ENCODE measurements around the gene TXNL4B.
"Not testable (repeated sequence)": the region's sequence is repeated elsewhere in the genome, so short reads cannot be mapped to it uniquely, and the experiment has no call there.

Gene TXNL4B

GRCh38 chr16:72112452-72112792, 19.0 kb upstream of the TXNL4B start:
- no peak for DNase-seq (ENCODE audit: low read depth in 2 of 2, low spot score in 1 of 2)

GRCh38 chr16:72111657-72112451, 18.4 kb upstream of the TXNL4B start:
- no peak for DNase-seq (ENCODE audit: low read depth in 2 of 2, low spot score in 1 of 2)

DNA sequence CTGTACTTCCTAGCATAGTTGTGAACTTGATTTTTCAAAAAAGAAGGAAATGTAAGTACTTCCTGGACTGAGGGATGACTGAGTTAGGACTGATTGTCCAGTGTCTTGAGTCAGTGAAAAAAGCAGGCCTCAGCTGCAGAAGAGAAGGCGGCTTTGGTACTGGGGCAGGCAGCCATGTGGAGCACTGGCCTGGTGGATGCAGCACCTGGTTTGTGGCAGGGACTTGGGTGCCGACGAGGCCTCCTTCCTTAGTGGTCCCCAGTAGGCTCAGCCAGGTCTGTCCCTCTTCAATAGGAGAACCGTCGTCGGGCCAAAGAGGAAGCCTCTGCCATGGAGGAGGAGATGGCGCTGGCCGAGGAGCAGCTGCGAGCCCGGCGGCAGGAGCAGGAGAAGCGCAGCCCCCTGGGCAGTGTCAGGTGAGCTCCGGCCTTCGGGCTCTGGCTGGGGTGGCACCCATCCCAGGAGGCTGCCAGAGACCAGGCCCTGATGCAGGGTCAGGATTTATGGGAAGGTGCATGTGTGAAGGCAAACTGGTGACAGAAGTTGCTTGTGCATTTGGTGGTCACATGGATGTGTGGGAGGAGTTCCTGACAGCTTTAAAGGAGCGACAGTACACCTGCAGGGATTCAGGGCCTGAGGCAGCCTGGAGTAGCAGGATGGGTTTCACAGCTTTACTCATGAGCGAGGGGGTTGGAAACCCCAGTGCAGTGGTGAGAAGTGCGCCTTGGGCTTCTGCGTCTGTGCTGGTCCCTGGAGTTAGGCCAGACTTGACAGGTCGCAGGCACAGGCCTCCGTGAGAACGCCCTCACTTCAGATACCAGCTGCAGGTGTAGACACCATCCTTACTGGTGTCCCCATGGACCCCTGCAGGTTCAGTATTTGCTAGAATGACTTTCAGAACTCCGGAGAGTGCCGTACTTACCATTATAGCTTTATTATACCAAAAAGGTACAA, 17.5 kb upstream of the TXNL4B start:
- no peak for DNase-seq (ENCODE audit: low read depth in 2 of 2, low spot score in 1 of 2)

- DNase-seq (ENCODE audit: low read depth in 2 of 2, low spot score in 1 of 2) = no peak
Measured at GRCh38 chr16:72109966-72110530, 16.6 kb upstream of the TXNL4B start.

DNA sequence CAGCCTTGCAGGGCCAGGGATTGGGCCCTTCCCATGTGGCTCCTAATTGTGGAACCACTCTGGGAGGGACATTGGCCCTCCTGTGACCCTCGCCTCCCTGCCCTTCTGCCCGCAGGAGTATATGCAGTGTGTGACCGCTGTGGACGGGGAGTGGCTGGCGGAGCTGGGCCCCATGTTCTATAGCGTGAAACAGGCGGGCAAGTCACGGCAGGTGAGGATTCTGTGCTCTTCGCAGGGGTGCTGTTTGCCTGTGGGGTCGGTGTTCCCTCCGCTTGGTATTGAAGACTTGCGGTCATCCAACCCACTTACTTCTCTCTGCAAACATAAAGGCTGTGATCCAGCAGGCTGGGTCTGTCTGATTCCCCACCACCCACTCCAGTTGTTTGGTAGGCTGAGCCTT, 15.9 kb upstream of the TXNL4B start:
- no peak for DNase-seq (ENCODE audit: low read depth in 2 of 2, low spot score in 1 of 2)

- DNase-seq (ENCODE audit: low read depth in 2 of 2, low spot score in 1 of 2) = no peak
Measured at GRCh38 chr16:72108353-72109102, 15.1 kb upstream of the TXNL4B start.

DNA sequence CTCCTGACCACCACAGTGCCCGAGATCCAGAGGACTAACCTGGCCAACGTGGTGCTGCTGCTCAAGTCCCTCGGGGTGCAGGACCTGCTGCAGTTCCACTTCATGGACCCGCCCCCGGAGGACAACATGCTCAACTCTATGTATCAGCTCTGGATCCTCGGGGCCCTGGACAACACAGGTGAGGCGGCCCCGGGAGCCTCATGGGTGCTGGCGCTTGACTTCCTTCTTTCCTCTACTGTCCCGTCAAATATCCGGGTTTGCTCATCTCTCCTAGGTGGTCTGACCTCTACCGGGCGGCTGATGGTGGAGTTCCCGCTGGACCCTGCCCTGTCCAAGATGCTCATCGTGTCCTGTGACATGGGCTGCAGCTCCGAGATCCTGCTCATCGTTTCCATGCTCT, 14.0 kb upstream of the TXNL4B start:
- DNase-seq (ENCODE audit: low read depth in 2 of 2, low spot score in 1 of 2) = no peak

GRCh38 chr16:72105978-72106377, 12.6 kb upstream of the TXNL4B start:
- DNase-seq (ENCODE audit: low read depth in 2 of 2, low spot score in 1 of 2) = no peak

- no peak for DNase-seq (ENCODE audit: low read depth in 2 of 2, low spot score in 1 of 2)
Measured at GRCh38 chr16:72104905-72105304, 11.5 kb upstream of the TXNL4B start.

DNA sequence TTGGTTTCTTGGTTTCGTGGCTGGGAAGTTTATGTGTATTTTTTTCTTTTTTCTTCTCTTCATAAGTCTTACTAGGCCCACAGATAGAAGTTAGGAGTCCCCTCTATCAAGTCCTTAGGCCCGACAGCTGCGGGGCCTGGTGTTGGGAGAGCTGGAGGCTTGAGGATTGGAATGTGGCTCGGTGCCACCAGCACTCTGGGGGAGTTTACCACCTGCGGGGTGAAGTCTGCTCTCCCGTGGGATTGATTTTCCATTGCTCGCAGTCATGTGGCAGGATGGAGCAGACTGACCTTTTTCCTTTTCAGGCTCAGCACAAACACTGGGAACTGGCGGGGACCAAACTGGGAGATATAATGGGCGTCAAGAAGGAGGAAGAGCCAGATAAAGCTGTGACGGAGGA, 7.8 kb upstream of the TXNL4B start:
- DNase-seq (ENCODE audit: low read depth in 2 of 2, low spot score in 1 of 2) = no peak

- no peak for DNase-seq (ENCODE audit: low read depth in 2 of 2, low spot score in 1 of 2)
Measured at GRCh38 chr16:72099377-72099818, 6.0 kb upstream of the TXNL4B start.

DNA sequence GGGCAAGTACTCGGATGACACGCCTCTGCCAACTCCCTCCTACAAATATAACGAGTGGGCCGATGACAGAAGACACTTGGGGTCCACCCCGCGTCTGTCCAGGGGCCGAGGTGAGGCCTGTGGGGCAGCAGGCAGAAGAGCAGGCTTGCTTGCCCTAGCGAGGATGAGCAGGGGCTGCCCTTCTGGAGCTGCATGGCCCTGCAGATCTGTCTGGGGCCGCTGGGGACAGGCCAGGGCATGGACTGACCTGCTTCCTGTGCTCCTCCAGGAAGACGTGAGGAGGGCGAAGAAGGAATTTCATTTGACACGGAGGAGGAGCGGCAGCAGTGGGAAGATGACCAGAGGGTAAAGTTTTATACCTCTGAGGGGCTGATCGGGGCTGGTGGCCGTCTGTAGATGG, 5.5 kb upstream of the TXNL4B start:
- DNase-seq (ENCODE audit: low read depth in 2 of 2, low spot score in 1 of 2) = no peak

DNA sequence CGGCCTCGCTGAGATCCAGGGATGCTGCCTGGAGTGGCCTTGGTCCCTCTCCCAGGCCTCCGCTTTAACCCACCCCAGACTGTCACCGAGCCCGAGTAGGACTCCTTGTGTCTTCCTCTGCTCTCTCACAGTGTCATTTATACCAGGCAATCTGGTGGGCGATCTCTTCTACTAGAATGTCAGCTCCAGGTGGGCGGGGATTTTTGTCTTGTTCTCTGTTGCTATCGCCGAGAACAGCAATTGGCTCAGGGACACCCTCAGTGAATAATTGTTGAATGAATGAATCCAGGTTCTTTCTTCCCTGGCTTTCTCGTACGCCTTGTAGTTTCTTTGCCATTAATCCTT, 818 bp upstream of the TXNL4B start:
- no peak for DNase-seq (ENCODE audit: low read depth in 2 of 2, low spot score in 1 of 2)

GRCh38 chr16:72092832-72093447, 480 bp downstream of the TXNL4B start:
- DNase-seq (ENCODE audit: low read depth in 2 of 2, low spot score in 1 of 2) = no peak

- DNase-seq (ENCODE audit: low read depth in 2 of 2, low spot score in 1 of 2) = no peak
Measured at GRCh38 chr16:72091217-72091616, 2.2 kb downstream of the TXNL4B start.

- DNase-seq (ENCODE audit: low read depth in 2 of 2, low spot score in 1 of 2) = no peak
Measured at GRCh38 chr16:72085002-72085401, 8.4 kb downstream of the TXNL4B start.

DNA sequence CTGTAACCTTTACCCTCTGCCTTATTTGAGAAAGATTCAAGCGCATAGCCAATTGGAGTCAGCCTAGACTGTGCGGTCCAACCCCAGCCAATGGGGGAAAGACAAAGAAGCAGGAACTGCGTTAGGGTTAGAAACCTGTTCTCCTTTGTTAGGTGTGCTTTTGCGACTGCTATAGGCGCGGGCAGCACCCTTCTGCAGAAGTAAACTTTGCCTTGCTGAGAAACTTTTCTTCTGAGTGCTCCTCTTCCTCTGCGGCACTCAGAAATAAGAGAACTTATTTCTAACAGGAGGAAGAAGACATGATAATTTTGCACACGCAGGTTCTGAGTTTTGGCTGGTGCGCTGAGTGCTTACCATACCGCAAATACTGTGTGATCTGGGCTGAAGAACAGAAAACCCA, 9.0 kb downstream of the TXNL4B start:
- DNase-seq (ENCODE audit: low read depth in 2 of 2, low spot score in 1 of 2) = no peak

GRCh38 chr16:72083778-72084404, 9.5 kb downstream of the TXNL4B start:
- no peak for DNase-seq (ENCODE audit: low read depth in 2 of 2, low spot score in 1 of 2)

- DNase-seq (ENCODE audit: low read depth in 2 of 2, low spot score in 1 of 2) = not testable (repeated sequence)
Measured at GRCh38 chr16:72076991-72077706, 16.3 kb downstream of the TXNL4B start.

- not testable (repeated sequence) for DNase-seq (ENCODE audit: low read depth in 2 of 2, low spot score in 1 of 2)
Measured at GRCh38 chr16:72075067-72075466, 18.4 kb downstream of the TXNL4B start.

Measured in stimulated activated CD8-positive, alpha-beta memory T cell treated with anti-CD3 and anti-CD28 coated beads, Interleukin-4, amount 100 ng/mL, for 1 hour (primary cell).